C4-2B (cell line): Measurements from ENCODE around the gene DRC1.

ENCODE experiments used
- H3K27ac ChIP-seq: fragments of 450-650 bp; 2 replicates; pipeline ENCODE4 v1.5.1; 2017
- CTCF ChIP-seq: fragments of 450-650 bp; conservative IDR thresholded peaks from 2 replicates; pipeline ENCODE4 v1.5.1; 2017; ENCODE audit warnings: mild to moderate bottlenecking
- ZFX ChIP-seq: fragments of 450-650 bp; IDR thresholded peaks from 2 replicates; pipeline ENCODE4 v1.6.1; 2017

DRC1 gene

GRCh38 chr2:26432363-26432762 lies 30.6 kb downstream of the DRC1 start:
- TF ChIP-seq CTCF (no peak), ZFX (no peak)
- no peak overlapping the region for H3K27ac ChIP-seq

GRCh38 chr2:26432859-26433258 lies 31.1 kb downstream of the DRC1 start:
- no peak overlapping the region for H3K27ac ChIP-seq
- TF ChIP-seq ZFX (no peak), CTCF (no peak)

- no peak overlapping the region for H3K27ac ChIP-seq
- TF ChIP-seq ZFX (no peak), CTCF (no peak)
Measured at GRCh38 chr2:26435106-26435505, 33.4 kb downstream of the DRC1 start.

GRCh38 chr2:26438526-26438925 lies 36.8 kb downstream of the DRC1 start:
- TF ChIP-seq CTCF = no peak
- no peak for TF ChIP-seq ZFX
- H3K27ac ChIP-seq = no peak overlapping the region

GRCh38 chr2:26438926-26439325 lies 37.2 kb downstream of the DRC1 start:
- no peak overlapping the region for H3K27ac ChIP-seq
- TF ChIP-seq ZFX (no peak), CTCF (no peak)

GRCh38 chr2:26442301-26442700 lies 40.6 kb downstream of the DRC1 start:
- H3K27ac ChIP-seq = no peak overlapping the region
- TF ChIP-seq CTCF = no peak
- no peak for TF ChIP-seq ZFX

- TF ChIP-seq ZFX = no peak
- no peak for TF ChIP-seq CTCF
- H3K27ac ChIP-seq = no peak overlapping the region
Measured at GRCh38 chr2:26442707-26443106, 41.0 kb downstream of the DRC1 start.
